AG09319 (cell line): ENCODE results near the gene SPTBN4.

Source experiments
- DNase-seq: peaks from one replicate; pipeline ENCODE4 v3.0.0-alpha.2; 2010; ENCODE audit warnings: low read depth; ENCODE audit errors: extremely low read depth
- TF ChIP-seq, protein P1 (sequence below): IDR thresholded peaks from 2 replicates; pipeline ENCODE4 v1.5.1; 2011; ENCODE audit warnings: low read depth, mild to moderate bottlenecking, inconsistent platforms, low read length, moderate library complexity

Gene SPTBN4

DNA sequence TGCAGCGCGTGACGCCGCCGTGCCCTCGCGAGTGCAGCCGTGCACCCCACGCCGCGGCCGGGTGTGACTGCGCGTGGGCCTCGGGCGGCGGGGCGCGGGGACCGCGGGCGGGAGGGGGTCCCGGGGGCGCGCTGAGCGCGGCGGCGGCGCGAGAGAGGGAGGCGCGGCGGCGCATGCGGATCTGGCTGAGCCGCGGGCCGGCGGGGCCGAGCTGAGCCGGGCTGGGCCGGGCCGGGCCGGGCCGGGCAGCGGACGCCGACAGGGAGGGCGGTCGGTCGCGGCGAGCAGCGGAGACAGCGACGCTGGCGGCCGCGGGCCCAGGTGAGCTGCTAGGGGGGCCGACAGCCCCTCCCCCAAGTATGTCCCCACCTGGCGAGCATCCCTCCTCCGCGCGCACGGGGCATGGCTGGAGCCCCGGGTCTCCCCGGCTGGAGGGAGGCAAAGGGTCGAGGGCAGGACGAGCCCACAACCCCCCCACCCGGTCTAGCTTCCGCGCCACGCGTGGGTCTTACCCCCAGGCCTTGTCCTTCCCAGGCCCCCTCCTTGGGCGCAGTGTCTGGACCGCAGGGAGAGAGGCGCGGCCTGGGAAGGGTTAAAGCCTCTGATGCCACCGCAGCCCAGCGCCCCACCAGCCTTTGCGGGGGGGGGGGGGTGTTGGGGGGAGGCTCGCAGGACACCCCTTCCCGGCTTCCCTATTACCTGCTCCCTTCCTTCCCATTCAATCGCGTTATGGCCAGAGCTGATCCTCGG lies at the start of gene SPTBN4:
SPTBN4 (plus strand) TSS at position 17 of the 750 bp plus-strand sequence. CDS start 5,621 bp downstream, outside the sequence.
- TF ChIP-seq, protein P1, sequence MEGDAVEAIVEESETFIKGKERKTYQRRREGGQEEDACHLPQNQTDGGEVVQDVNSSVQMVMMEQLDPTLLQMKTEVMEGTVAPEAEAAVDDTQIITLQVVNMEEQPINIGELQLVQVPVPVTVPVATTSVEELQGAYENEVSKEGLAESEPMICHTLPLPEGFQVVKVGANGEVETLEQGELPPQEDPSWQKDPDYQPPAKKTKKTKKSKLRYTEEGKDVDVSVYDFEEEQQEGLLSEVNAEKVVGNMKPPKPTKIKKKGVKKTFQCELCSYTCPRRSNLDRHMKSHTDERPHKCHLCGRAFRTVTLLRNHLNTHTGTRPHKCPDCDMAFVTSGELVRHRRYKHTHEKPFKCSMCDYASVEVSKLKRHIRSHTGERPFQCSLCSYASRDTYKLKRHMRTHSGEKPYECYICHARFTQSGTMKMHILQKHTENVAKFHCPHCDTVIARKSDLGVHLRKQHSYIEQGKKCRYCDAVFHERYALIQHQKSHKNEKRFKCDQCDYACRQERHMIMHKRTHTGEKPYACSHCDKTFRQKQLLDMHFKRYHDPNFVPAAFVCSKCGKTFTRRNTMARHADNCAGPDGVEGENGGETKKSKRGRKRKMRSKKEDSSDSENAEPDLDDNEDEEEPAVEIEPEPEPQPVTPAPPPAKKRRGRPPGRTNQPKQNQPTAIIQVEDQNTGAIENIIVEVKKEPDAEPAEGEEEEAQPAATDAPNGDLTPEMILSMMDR, result no peak
- no peak for DNase-seq

DNA sequence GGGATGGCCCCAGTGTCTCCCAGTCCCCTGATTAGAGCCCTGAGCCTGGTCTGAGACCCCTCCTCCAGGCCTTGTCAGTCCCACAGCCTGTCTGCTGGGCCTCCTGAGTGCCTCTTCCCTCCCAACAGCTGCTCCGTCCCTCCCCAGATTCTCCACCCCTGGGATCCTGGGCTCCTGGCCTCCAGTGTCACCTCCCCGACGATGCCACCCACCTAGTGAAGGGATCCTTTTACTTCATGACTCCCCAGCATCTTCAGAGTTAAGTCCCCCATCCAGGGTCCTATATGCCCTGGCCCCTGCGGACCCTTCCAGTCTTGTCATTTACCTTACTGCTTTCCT lies 49.2 kb upstream of the SPTBN4 start:
- DNase-seq, result no peak
- TF ChIP-seq, protein P1, result no peak

DNA sequence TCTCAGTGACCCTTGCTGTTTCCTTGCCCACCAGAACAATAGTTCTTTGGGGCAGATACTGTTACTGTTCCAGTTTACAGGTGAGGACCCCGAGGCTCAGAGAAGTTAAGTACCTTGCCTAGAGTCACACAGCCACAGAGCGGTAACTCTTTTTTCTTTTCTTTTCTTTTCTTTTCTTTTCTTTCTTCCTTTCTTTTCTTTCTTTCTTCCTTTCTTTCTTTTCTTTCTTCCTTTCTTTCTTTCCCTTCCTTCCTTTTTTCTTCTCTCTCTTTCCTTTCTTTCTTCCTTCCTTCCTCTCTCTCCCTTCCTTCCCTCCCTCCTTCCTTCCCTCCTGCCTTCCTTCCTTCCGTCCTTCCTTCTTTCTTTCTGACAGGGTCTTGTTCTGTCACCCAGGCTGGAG lies 48.8 kb upstream of the SPTBN4 start:
- DNase-seq, result no peak
- TF ChIP-seq, protein P1, result no peak

DNA sequence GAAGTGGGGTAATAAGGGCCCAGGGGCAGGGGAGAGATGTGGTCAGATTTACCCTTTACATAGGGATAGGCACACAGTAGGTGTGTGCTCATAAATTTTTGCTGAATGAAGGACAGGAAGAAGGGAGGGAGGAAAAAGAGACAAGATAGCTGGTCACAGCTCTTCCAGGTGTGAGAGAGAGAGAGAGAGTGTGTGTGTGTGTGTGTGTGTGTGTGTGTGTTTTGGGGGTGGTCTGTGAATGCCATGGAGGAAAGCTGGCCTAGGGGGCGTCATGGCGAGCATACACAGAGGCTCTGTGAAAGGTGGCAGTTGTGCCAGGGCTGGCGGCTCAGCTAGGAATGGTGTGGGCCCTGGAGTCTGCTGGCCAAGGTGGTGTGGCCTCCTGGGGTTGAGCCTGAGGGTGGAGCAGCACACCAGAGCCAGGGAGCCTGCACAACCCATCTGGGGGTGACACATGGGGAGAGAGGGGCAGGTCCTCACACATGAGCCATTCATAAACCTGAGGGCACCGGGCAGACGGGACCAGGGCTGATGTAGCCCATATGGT lies 47.7 kb upstream of the SPTBN4 start:
- no peak for DNase-seq
- TF ChIP-seq, protein P1, result no peak

DNA sequence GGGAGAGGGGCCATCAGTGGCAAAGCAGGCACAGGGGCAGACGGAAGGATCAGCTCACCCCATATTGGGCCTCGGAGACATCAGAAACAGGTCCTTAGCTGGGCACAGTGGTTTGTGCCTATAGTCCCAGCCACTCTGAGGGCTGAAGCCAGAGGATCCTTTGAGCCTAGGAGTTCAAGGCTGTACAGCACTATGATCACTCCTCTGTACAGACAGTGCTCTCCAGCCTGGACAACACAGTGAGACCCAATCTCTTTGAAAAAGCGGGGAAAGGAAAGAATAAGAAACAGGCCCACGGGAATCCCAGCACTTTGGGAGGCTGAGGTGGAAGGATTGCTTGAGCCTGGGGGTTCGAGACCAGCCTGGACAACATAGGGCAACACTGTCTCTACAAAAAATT lies 47.0 kb upstream of the SPTBN4 start:
- TF ChIP-seq, protein P1, result no peak
- DNase-seq, result no peak

DNA sequence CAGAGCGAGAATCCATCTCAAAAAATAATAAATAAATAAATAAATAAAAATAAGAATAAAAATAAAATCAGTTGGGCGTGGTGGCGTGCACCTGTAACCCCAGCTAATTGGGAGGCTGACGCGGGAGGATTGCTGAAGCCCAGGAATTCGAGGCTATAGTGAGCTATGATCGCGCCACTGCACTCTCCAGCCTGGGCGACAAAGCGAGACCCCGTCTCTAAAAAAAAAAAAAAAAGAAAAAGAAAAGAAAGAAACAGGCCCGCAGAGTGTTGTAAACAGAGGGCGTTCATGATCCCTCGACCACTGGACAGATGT lies 46.4 kb upstream of the SPTBN4 start:
- no peak for DNase-seq

More for the DNA sequence above, 46.4 kb upstream of the SPTBN4 start:
- TF ChIP-seq, protein P1, result no peak
